Forelimb muscle (tissue), 1 donor: ENCODE results near the gene SLC7A11. TPM values are rescaled to one million over a fixed set of nuclear protein-coding genes. Genes with fewer than 3 reads are reported as not detected.

ENCODE experiments used
- DNase-seq: peaks from one replicate; pipeline ENCODE4 v3.0.0-alpha.2; 2013; ENCODE audit warnings: low read depth
- polyA plus RNA-seq: library from polyadenylated mRNA; unstranded; fragments of 120-200 nt; gene quantifications from one replicate; pipeline ENCODE4 v1.2.1, GENCODE V29; 2013; ENCODE audit not compliant: insufficient read length

Gene SLC7A11
- polyA plus RNA-seq, 1 donor = 0.53 TPM

DNA sequence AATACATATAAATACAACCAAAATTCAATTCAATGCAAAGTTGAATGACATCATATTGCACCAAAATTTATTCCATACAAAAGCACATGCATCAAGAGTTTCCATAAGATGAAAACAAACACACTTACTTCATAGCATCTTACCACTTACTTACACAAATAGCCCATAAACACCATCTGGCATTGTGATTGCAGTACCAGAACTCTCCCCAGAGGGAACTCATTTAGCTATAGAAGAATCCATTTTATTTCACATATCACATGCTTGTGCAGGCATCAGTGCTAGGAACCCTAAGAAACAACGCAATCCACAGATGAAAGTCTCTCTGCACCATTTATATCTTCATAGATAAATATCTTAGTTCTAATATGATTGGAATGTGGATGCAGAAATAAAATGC lies 77.9 kb downstream of the SLC7A11 start:
- no peak for DNase-seq

DNA sequence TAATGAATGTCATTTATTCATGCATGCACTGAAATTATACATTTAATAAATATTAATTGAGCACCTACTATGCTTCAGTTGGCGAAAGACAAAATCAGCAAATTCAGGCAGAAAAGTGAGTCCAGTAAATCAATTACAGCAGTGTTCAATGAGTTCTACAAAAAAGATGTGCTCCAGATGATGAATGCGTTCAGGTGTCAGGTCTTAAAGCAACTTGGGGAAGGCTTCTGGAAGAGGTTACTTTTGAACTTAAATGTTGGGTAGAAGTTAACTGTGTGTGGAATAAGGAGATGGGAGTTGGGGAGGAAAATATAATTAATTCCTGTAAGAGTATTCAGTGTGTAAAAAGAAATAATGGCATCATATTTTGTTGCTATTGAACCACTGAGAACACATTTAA lies 79.0 kb downstream of the SLC7A11 start:
- no peak for DNase-seq

DNA sequence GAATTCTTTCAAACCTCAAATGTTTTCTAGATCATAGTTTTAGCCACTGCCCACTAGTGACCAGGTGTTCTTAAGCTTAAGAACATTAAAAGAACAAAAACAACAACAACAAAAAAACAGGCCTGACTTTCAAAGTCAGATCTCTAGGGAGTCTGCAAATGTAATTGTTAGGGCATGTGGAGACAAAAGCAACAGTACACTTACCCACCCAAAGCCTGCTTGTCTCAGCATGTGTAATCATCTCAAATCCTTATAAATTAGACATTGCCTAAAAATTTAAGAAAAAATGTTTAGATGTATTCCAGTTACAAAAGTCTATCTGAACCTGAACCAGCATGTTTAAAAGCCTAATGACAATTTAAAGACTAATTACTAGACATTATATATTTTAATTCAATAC lies 79.9 kb downstream of the SLC7A11 start:
- DNase-seq = no peak

DNA sequence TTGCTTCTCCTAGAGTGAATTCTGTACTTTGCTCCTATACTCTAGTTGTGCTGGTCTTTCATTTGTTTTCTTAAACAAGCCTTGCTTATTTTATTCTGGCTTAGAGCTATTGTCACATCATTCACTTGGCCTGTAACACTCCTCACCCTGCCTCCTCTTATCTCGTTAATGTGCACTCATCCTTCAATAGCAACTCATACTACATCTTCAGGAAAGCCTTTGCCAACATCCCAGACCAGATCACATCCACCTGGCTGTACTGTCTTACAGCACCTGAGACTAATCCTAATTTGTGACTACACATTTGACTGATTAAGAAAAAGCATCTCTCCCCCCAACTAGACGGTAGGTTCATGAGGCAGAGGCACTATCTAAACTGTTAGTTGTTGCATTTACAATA lies 80.8 kb downstream of the SLC7A11 start:
- no peak for DNase-seq

DNA sequence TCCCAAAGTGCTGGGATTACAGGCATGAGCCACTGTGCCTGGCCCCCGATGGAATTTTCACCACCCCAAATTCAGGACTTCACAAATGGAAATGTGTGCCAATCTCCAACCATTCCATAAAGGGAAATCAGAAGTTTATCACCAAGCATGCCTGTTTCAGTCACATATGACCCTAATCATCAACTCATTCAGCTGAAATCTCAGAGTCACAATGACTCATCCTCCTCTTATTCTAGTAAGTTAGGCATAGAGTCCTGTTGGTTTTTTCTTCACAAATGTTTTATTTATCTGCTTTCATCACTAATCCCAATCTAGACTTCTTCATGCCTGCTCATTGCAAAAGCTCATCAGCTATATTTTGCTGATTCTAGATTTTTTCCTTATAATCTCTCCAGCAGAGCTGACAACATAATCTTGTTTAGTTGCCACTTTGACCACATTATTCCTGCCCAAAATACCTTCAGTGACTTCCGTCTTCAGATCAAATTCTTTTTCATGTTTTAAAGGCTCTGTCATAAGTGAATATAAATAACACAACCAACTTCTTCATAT lies 83.3 kb downstream of the SLC7A11 start:
- DNase-seq = no peak

DNA sequence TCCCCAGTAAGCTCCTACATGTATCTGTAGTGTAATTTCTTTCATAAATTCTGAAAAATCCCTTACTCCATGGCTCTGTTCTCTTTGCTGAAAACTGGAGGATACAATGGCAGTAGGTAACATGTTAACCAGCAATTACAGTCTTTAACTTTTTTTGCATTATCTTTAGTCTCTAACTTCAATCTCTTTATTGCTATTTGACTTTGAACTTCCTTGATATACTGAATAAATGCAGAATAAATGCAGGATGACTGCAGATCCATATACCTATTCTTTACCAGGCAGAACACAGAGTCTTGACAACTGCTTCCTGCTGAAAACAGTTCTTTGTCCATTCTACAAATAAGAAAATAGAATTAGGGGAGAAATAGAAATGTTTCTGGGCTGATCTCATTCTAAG lies 101.3 kb downstream of the SLC7A11 start:
- no peak for DNase-seq

DNA sequence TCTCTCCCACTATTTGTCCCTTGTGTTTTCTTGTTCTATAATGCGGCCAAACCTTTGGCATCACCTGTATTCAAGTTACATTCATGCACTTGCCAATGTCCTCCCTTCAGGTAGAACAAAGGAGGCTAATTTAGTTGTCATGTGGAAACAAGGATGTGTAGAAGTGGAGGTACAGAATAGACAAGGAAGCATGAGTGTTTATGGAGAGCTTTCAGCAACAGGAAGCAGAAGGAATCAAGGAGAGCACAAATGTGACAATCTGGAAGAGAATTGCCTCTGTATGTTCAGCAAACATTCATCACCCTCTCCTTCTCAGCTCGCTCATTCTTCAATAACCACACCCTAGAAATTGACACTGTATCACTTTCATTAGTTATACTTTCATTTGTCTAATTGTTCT lies 103.4 kb downstream of the SLC7A11 start:
- DNase-seq = no peak

DNA sequence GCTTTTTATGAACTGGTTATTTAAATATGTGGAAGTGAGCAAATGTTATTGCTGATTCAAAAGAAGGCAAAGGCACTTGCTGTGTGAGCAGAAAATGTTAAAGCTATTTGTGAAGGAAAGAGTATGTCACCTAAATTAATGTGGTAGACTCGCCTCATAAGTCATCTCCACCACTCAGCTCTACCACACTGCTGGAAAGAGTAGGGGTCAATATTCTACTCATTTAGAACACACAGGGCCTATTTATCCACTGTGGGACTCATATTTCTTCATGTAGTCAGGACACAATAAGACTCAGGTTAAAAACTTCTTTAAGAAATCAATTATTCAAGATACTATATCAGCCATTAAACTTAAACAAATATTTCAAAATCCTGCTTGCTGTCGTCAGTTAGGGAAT lies 106.5 kb downstream of the SLC7A11 start:
- DNase-seq = no peak

DNA sequence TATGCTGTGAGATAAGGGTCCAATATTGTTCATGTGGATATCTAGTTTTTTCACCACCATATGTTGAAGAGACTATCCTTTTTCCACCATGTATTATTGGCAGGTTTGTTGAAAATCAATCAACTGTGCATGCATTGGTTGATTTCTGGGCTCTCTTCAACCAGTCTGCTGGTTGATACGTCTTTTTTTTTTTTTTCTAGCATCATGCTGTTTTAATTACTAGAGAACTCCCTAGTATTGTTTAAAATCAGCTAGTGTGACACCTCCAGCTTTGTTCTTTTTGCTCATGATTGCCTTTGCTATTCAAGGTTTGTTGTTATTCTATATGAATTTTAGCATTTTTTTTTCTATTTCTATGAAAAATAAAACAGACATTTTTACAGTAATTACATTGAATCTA lies 123.9 kb downstream of the SLC7A11 start:
- DNase-seq = no peak

DNA sequence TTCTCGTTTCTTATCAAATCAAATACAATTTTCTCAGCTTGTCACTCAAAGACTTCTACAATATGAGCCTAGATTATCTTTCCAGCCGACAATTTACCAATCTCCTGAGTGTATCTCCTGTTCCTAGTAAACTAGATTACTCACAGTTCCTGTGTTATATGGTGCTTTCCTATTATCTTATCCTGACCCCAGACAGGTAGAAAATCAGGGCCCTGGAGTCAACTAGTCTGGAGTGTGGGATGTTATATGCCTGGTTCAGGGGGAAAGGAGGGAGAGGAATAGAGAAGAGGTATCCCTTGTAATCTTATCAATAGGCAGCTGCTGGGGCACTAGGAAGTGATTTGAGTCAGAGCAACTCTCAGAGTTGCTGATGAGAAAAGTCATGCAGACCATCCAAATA lies 127.1 kb downstream of the SLC7A11 start:
- no peak for DNase-seq

DNA sequence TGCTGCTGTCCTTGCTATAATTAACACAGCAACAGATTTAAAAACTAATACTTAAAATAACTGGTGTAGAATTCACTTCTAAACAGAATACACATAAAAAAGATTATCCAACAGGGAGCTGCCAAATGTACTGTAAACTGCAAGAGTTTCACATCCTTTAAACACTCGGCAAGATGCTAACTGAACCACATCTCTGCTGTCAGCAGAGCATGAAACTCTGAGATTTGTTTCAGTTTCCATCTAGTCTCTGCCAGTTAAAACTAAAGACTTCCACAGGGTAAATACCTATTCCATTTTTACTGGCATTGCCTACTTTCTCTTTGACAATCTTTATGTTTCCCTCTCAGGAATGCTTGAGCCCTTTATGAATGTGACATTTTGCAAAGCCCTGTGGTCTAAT lies 127.7 kb downstream of the SLC7A11 start:
- DNase-seq = no peak
